NCI-H774 (cell line): ENCODE data around the gene MATK.

Experiments used
- DNase-seq: peaks from one replicate; lab custom pipeline; 2025; lab: John Stamatoyannopoulos, UW

MATK gene

DNA sequence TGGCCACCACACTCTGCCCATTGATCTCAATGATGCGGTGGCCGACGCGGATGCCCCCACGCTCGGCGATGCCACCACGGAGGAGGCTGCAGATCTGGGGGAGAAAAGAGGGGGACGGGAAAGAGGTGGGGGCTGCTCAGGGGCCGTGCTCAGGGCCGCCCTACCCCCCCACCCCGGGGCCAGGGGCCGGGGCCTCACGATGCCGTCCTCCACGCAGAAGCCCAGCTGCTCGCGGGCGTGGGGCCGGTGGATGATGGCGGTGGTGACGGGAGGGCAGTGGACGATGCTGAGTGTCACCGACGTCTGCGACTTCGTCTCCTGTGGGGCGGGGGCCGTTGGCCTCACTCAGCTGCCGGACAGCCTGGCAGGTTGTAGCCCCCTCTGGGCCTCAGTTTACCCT, 34.9 kb downstream of the MATK start:
- DNase-seq = no peak

GRCh38 chr19:3750211-3750610, 36.0 kb downstream of the MATK start:
- no peak for DNase-seq

DNA sequence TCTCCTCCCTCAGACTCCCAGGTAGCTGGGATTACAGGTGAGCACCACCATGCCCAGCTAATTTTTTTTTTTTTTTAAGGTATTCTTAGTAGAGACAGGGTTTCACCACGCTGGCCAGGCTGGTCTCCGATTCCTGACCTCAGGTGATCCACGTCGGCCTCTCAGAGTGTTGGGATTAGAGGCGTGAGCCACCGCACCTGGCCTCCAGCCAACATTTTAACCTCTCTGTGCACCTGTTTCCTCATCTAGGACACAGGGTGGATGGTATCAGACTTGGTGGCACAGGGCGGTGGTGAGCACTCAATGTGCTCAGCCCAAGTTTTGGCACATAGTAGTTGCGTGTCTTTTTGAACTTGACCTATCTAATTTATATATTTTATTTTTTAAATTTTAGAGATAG, 37.2 kb downstream of the MATK start:
- DNase-seq = no peak

GRCh38 chr19:3746371-3747056, 39.7 kb downstream of the MATK start:
- no peak for DNase-seq

DNA sequence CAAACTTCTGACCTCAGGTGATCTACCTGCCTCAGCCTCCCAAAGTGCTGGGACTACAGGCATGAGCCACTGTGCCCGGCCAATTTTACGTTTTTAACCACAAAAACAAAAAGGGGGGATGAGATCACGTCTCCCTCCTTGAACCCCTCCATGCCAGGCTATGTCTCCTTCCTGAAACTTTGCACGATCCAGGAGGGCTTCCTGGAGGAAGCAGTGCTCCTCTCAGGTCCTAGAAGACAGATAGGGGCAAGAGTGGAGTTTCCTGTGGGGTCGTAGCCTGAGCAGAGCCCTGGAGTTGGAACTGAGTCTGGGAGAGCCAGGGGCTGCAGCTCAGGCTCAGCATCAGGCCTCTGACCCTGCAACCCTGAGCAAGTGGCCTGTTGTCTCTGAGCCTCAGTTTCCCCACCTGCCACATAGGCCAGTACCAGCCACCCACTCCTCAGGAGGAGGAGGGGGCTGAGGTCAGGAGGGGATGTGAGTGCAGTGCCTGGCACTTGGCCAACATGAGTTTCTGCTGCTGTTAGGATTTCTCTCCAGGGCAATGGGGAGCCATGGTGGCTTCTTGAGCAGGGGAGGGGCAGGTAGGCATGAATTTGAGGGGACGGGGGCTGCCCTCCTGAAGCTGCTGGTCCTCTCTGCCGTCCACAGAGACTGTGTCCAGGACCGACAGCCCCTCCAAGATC, 40.7 kb downstream of the MATK start:
- no peak for DNase-seq

DNA sequence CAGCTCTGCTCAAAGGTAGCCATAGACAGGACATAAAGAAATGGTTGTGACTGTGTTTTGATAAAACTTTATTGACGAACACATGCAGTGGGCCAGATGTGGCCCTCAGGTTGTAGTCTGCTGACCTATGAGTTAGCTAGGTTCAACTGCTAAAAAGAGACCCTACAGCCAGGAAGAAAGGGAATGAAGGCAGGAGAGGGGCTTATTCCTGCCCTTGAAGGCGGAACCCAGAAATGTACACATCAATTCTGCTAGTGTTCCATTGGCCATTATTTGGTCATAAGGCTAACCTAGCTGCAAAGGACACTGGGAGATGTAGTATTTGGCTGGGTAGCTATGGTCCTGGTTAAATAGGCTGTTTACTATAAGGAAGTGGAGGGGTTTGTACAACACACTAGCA, 42.7 kb downstream of the MATK start:
- no peak for DNase-seq

DNA sequence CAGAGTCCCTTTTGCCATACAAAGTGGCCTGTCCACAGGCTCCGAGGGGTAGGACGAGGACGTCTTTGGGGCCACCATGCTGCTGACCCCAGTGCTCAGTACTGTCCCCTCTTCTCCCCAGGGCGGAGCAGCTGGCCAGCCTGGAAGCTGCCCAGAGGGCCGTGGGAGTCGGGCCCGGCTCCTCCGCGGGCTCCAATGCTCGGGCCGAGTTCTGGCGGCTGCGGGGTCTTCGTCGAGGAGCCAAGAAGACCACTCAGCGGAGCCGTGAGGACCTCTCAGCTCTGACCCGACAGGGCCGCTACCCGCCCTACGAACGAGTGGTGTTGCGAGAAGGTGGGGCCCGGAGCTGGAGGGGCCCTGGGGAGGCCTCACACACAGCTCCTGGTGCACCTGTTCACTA, 45.8 kb downstream of the MATK start:
- no peak for DNase-seq

- no peak for DNase-seq
Measured at GRCh38 chr19:3738477-3739220, 47.5 kb downstream of the MATK start.

DNA sequence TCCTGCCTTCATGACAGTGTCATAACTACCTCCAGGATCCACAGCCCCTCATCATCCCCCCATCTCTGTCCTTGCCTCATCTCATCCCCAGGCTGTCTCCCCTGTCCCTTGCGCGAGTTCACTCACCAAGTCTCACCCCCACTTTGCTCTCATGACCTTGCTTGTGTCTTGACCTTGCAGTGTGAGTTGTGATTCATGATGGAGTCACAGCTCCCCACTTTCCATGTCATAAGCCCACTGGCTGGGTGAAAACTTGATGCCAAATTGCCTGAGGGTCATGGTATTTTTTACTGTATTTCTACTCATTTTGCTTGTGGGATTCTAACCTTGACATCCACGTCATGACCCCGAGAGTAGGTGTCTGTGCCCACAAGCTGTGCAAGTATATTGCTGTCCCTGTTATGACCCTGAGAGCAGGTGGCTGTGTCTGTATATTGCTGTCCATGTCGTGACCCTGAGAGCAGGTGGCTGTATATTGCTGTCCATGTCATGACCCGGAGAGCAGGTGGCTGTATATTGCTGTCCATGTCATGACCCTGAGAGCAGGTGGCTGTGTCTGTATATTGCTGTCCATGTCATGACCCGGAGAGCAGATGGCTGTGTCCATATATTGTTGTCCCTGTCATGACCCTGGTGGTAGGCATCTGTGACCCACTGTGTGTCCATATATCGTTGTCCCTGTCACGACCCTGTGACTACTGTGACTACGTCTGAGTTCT, 48.5 kb downstream of the MATK start:
- DNase-seq = no peak

DNA sequence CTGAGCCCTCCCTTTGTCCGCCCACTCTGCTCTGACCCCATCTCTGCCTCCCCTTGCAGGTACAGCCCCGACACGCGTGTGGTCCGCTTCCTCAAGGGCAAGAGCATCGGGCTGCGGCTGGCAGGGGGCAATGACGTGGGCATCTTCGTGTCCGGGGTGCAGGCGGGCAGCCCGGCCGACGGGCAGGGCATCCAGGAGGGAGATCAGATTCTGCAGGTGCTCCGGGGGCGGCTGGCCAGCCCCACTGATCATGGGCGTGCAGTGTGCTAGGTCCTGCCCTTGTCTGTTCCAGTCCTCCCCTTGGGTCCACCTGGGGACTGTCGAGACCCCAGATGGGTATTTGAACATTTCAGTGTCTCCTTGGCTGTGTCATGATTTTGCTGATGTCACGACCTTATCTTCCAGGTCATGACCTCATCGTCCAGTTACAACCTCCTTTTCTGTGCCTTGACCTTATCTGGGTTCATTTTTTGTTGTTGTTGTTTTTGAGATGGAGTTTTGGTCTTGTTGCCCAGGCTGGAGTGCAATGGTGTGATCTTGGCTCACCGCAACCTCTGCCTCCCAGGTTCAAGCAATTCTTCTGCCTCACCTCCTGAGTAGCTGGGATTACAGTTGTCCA, 50.0 kb downstream of the MATK start:
- no peak for DNase-seq

GRCh38 chr19:3734310-3734600, 51.9 kb downstream of the MATK start:
- no peak for DNase-seq

DNA sequence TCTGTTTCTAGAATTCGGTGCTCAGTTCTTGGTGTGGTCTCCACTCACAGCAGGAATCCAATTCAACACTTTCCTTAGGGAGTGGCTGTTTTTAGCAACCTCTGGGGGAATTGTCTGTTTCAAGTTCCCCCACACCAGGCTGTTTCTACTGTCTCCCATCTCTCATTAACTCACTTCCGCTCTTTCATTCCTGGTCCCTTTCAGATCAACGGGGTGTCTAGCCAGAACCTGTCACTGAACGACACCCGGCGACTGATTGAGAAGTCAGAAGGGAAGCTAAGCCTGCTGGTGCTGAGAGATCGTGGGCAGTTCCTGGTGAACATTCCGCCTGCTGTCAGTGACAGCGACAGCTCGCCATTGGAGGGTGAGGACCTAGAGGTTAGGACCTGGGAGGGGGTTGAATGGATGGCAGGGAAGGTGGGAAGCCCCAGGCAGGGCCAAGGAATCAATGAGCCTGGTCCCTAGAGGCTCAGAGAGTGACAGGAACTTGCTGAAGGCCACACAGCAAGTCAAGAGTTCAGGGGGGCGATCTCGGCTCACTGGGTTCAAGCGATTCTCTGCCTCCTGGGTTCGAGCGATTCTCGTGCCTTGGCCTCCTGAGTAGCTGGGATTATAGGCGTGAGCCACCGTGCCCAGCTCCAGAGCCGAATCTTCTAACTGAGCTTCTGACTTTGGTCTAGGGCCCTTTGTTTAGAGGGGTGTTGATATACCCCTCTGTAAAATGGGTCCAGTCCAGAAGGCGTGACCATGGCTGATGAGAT, 52.5 kb downstream of the MATK start:
- DNase-seq = no peak

- no peak for DNase-seq
Measured at GRCh38 chr19:3732108-3732507, 54.1 kb downstream of the MATK start.

DNA sequence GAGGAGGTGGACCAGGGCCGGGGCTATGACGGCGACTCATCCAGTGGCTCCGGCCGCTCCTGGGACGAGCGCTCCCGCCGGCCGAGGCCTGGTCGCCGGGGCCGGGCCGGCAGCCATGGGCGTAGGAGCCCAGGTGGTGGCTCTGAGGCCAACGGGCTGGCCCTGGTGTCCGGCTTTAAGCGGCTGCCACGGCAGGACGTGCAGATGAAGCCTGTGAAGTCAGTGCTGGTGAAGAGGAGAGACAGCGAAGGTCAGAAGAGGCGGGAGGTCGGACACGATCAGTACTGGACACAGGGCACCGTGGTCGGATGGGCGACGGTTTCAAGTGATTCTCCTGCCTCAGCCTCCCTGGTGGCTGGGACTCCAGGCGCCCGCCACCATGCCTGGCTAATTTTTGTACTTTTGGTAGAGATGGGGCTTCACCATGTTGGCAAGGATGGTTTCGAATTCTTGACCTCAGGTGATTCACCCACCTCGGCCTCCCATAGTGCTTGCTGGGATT, 55.7 kb downstream of the MATK start:
- DNase-seq = no peak
